Caco-2 (cell line): ENCODE data around the gene GALNT18. TPM values are rescaled to one million over a fixed set of nuclear protein-coding genes. Genes with fewer than 3 reads are reported as not detected.

ENCODE experiments used
- BruUV-seq: library from RNA; stranded (reverse); fragments of 400-500 nt; replicated peaks from 2 replicates; lab custom pipeline; 2021; lab: Mats Ljungman, UMichigan
- CTCF ChIA-PET: fragments of 300-600 bp; sonication (Branson Sonifier 250); formaldehyde crosslinking; loops from one replicate; lab custom pipeline; 2022; ENCODE audit warnings: antibody characterized with exemption; lab: Charles Lee
- POLR2A ChIA-PET: fragments of 300-600 bp; sonication (Branson Sonifier 250); formaldehyde crosslinking; loops from one replicate; lab custom pipeline; 2022; ENCODE audit warnings: antibody characterized with exemption; lab: Charles Lee
- DNase-seq, 2 experiments: peaks; one replicate each; pipeline versions ENCODE4 v3.0.0 to v3.0.0-alpha.2; 2020 to 2022
- H3K27me3 ChIP-seq: replicated peaks from 2 replicates; pipeline ENCODE4 v1.6.0; 2011; ENCODE audit warnings: low read length; ENCODE audit not compliant: control insufficient read depth, insufficient read depth
- H3K36me3 ChIP-seq: 2 replicates; pipeline ENCODE4 v1.5.1; 2011; ENCODE audit warnings: low read length; ENCODE audit not compliant: control insufficient read depth, insufficient read depth
- H3K4me1 ChIP-seq: fragments of 250-450 bp; sonication (Bioruptor Pico); 2 replicates; pipeline ENCODE4 v1.5.1; 2020; ENCODE audit warnings: mild to moderate bottlenecking
- H3K4me3 ChIP-seq: 2 replicates; pipeline ENCODE4 v1.5.1; 2011; ENCODE audit warnings: low read depth, mild to moderate bottlenecking, control low read depth, low read length
- H3K9me3 ChIP-seq: fragments of 250-450 bp; sonication (Bioruptor Pico); 2 replicates; pipeline ENCODE4 v1.5.1; 2020; ENCODE audit warnings: mild to moderate bottlenecking, moderate library complexity
- H3K27ac Mint-ChIP-seq: one replicate; pipeline ENCODE4 v1.8.0; 2022; ENCODE audit warnings: mixed read lengths; ENCODE audit not compliant: unreplicated experiment
- H3K27me3 Mint-ChIP-seq: one replicate; pipeline ENCODE4 v1.8.0; 2022; ENCODE audit warnings: mixed read lengths; ENCODE audit not compliant: insufficient read depth, unreplicated experiment
- H3K36me3 Mint-ChIP-seq: one replicate; pipeline ENCODE4 v1.8.0; 2022; ENCODE audit warnings: mild to moderate bottlenecking, mixed read lengths; ENCODE audit not compliant: insufficient read depth, unreplicated experiment
- H3K4me1 Mint-ChIP-seq: one replicate; pipeline ENCODE4 v1.8.0; 2022; ENCODE audit warnings: low read depth, mixed read lengths; ENCODE audit not compliant: unreplicated experiment
- H3K4me3 Mint-ChIP-seq: one replicate; pipeline ENCODE4 v1.8.0; 2022; ENCODE audit warnings: mild to moderate bottlenecking, moderate library complexity, mixed read lengths; ENCODE audit not compliant: unreplicated experiment
- H3K9me3 Mint-ChIP-seq: one replicate; pipeline ENCODE4 v1.8.0; 2022; ENCODE audit warnings: mixed read lengths; ENCODE audit not compliant: unreplicated experiment
- CTCF ChIP-seq, 2 experiments: fragments of 200-600 bp in 1 of 2; IDR thresholded peaks; 1 replicate in 1 of 2; 2 replicates in 1 of 2; pipeline versions ENCODE4 v1.5.1 to v1.8.0; 2011 to 2022; ENCODE audit warnings: antibody characterized with exemption in 1 of 2, control low read depth in 1 of 2, inconsistent platforms in 1 of 2, low read depth in 1 of 2, low read length in 1 of 2, mild to moderate bottlenecking in 1 of 2, moderate library complexity in 1 of 2; ENCODE audit not compliant: insufficient read depth in 1 of 2, severe bottlenecking in 1 of 2, unreplicated experiment in 1 of 2
- intact Hi-C: fragments of 100-400 bp; cut with micrococcal nuclease; formaldehyde crosslinking; loops from one replicate; pipeline ENCODE4 v1.10.0; 2022; ENCODE audit not compliant: unreplicated experiment
- total RNA-seq: library from RNA; stranded (reverse); gene quantifications from 2 replicates; pipeline ENCODE4 v1.2.3, GENCODE V29; 2022

GALNT18 gene
- total RNA-seq, 1 experiment from 2014 or later = 0.43 TPM

GRCh38 chr11:11348303-11348702 lies 273.5 kb downstream of the GALNT18 start:
- no peak overlapping the region for H3K4me3 ChIP-seq
- CTCF ChIA-PET = no interaction called here
- H3K9me3 ChIP-seq = no peaks in the 10 kb centered on the region
- DNase-seq = peak in 1 of 2 experiments; percentile 17
- H3K4me1 Mint-ChIP-seq = peaks cover 9% of the 10 kb centered on the region
- H3K36me3 ChIP-seq = no peaks in the 10 kb centered on the region
- no peaks in the 10 kb centered on the region for H3K9me3 Mint-ChIP-seq
- TF ChIP-seq CTCF (IDR thresholded peaks at IDR 0.05; ENCODE audit: insufficient read depth in 1 of 2, low read depth in 1 of 2, low read length in 1 of 2, severe bottlenecking in 1 of 2, unreplicated experiment in 1 of 2) = no peak
- H3K27ac Mint-ChIP-seq = no peak overlapping the region
- H3K36me3 Mint-ChIP-seq = no peaks in the 10 kb centered on the region
- no TSS peak for BruUV-seq
- H3K27me3 ChIP-seq = peaks cover 1% of the 10 kb centered on the region; the same call in 1 of the 2 replicates
- intact Hi-C loops = no loop called here
- POLR2A ChIA-PET = no interaction called here
- H3K4me1 ChIP-seq = peaks cover 8% of the 10 kb centered on the region; the same call in 1 of the 2 replicates
- H3K27me3 Mint-ChIP-seq = peaks cover 19% of the 10 kb centered on the region
- no peak overlapping the region for H3K4me3 Mint-ChIP-seq

GRCh38 chr11:11347592-11347991 lies 274.2 kb downstream of the GALNT18 start:
- ChIA-PET CTCF (no interaction called here), POLR2A (no interaction called here)
- Histone ChIP-seq H3K4me3 (no peak overlapping the region), H3K4me1 (peaks cover 8% of the 10 kb centered on the region; the same call in 1 of the 2 replicates), H3K9me3 (no peaks in the 10 kb centered on the region), H3K27me3 (peaks cover 1% of the 10 kb centered on the region; the same call in 1 of the 2 replicates), H3K36me3 (no peaks in the 10 kb centered on the region)
- peaks cover 9% of the 10 kb centered on the region for H3K4me1 Mint-ChIP-seq
- peaks cover 19% of the 10 kb centered on the region for H3K27me3 Mint-ChIP-seq
- no peaks in the 10 kb centered on the region for H3K36me3 Mint-ChIP-seq
- no peak for DNase-seq
- intact Hi-C loops = no loop called here
- BruUV-seq = no TSS peak
- H3K27ac Mint-ChIP-seq = no peak overlapping the region
- H3K4me3 Mint-ChIP-seq = no peak overlapping the region
- TF ChIP-seq CTCF (IDR thresholded peaks at IDR 0.05; ENCODE audit: insufficient read depth in 1 of 2, low read depth in 1 of 2, low read length in 1 of 2, severe bottlenecking in 1 of 2, unreplicated experiment in 1 of 2) = no peak
- H3K9me3 Mint-ChIP-seq = no peaks in the 10 kb centered on the region

- Histone ChIP-seq H3K36me3 (no peaks in the 10 kb centered on the region), H3K4me1 (peaks cover 8% of the 10 kb centered on the region; the same call in 1 of the 2 replicates), H3K4me3 (no peak overlapping the region), H3K27me3 (peaks cover 1% of the 10 kb centered on the region; the same call in 1 of the 2 replicates), H3K9me3 (no peaks in the 10 kb centered on the region)
- Mint-ChIP-seq H3K9me3 (no peaks in the 10 kb centered on the region), H3K36me3 (no peaks in the 10 kb centered on the region), H3K4me1 (peaks cover 9% of the 10 kb centered on the region), H3K4me3 (no peak overlapping the region), H3K27me3 (peaks cover 19% of the 10 kb centered on the region), H3K27ac (no peak overlapping the region)
- intact Hi-C loops = no loop called here
- no peak for DNase-seq
- ChIA-PET CTCF (no interaction called here), POLR2A (no interaction called here)
- no TSS peak for BruUV-seq
- no peak for TF ChIP-seq CTCF (IDR thresholded peaks at IDR 0.05; ENCODE audit: insufficient read depth in 1 of 2, low read depth in 1 of 2, low read length in 1 of 2, severe bottlenecking in 1 of 2, unreplicated experiment in 1 of 2)
These were observed 275.5 kb downstream of the GALNT18 start for GRCh38 chr11:11346303-11346702.
